ENCODE results near the gene NCBP2. TPM values are rescaled to one million over a fixed set of nuclear protein-coding genes. Genes with fewer than 3 reads are reported as not detected.

NCBP2 gene
- 10 to 100 TPM; 83.0 to 85.1 TPM for total RNA-seq

- CTCF ChIA-PET: interaction anchor here (0.6 to 2.5 kb wide), 14 partner anchors 9 to 387 kb away, joined by 3 to 22 read pairs (median 4); partner anchors contain the start of genes MELTF, PAK2 and SENP5
- Mint-ChIP-seq H3K4me3 (peak within 1 kb of the TSS; percentile 98), H3K27me3 (peaks cover 2% of the 10 kb centered on the region), H3K36me3 (peaks cover 34% of the 10 kb centered on the region), H3K4me1 (ENCODE audit: low read depth) (peaks cover 38% of the 10 kb centered on the region), H3K27ac (peak within 1 kb of the TSS; percentile 92), H3K9me3 (no peaks in the 10 kb centered on the region)
- peak; percentile 100 for DNase-seq
- POLR2A ChIA-PET: interaction anchor here (0.6 to 3.1 kb wide), 16 partner anchors 10 to 374 kb away, joined by 3 to 36 read pairs (median 4); partner anchors contain the start of genes CEP19, FBXO45, PAK2 and PIGX
- intact Hi-C loops (cut with micrococcal nuclease): loop anchor here (1.0 to 10.0 kb wide), 10 partner anchors 26 to 1038 kb away; partner anchors contain the start of genes CEP19, DLG1, PIGX and PIGZ
Observed at GRCh38 chr3:196942226-196942914, at the start of gene NCBP2. Gene NCBP2 (minus strand): TSS chr3:196942528. CDS start chr3:196942503, 25 bp downstream.

- ChIA-PET CTCF (interaction anchor here (1.3 kb wide), 1 partner anchor 37 kb away, joined by 4 read pairs; the partner anchor contains the start of gene MELTF), POLR2A (no interaction called here)
- Mint-ChIP-seq H3K27ac (no peak overlapping the region), H3K9me3 (no peaks in the 10 kb centered on the region), H3K4me3 (no peak overlapping the region), H3K4me1 (ENCODE audit: low read depth) (no peaks in the 10 kb centered on the region), H3K36me3 (no peaks in the 10 kb centered on the region), H3K27me3 (no peaks in the 10 kb centered on the region)
- no peak for DNase-seq
- intact Hi-C loops (cut with micrococcal nuclease): no loop called here
Observed at GRCh38 chr3:196991581-196992460, 49.5 kb upstream of the NCBP2 start.

GRCh38 chr3:196990601-196991007, 48.3 kb upstream of the NCBP2 start:
- no peaks in the 10 kb centered on the region for H3K36me3 Mint-ChIP-seq
- no peaks in the 10 kb centered on the region for H3K27me3 Mint-ChIP-seq
- DNase-seq: no peak
- POLR2A ChIA-PET: no interaction called here
- intact Hi-C loops (cut with micrococcal nuclease): no loop called here
- no peak overlapping the region for H3K27ac Mint-ChIP-seq
- no peaks in the 10 kb centered on the region for H3K9me3 Mint-ChIP-seq
- no peaks in the 10 kb centered on the region for H3K4me1 Mint-ChIP-seq (ENCODE audit: low read depth)
- no peak overlapping the region for H3K4me3 Mint-ChIP-seq
- CTCF ChIA-PET: interaction anchor here (1.3 kb wide), 2 partner anchors 39 to 197 kb away, joined by 3 to 4 read pairs; partner anchors contain the start of gene MELTF

GRCh38 chr3:196989721-196990262, 47.5 kb upstream of the NCBP2 start:
- Mint-ChIP-seq H3K4me1 (ENCODE audit: low read depth) (no peaks in the 10 kb centered on the region), H3K36me3 (no peaks in the 10 kb centered on the region)

GRCh38 chr3:196988241-196989029, 46.1 kb upstream of the NCBP2 start:
- no peak for DNase-seq
- POLR2A ChIA-PET: no interaction called here
- H3K27me3 Mint-ChIP-seq: peaks cover 8% of the 10 kb centered on the region
- H3K27ac Mint-ChIP-seq: no peak overlapping the region
- H3K36me3 Mint-ChIP-seq: no peaks in the 10 kb centered on the region
- CTCF ChIA-PET: no interaction called here
- intact Hi-C loops (cut with micrococcal nuclease): no loop called here
- H3K4me3 Mint-ChIP-seq: no peak overlapping the region
- H3K4me1 Mint-ChIP-seq (ENCODE audit: low read depth): no peaks in the 10 kb centered on the region
- H3K9me3 Mint-ChIP-seq: peaks cover 2% of the 10 kb centered on the region

More at GRCh38 chr3:196989721-196990262, 47.5 kb upstream of the NCBP2 start:
- intact Hi-C loops (cut with micrococcal nuclease): no loop called here
- no peak for DNase-seq
- Mint-ChIP-seq H3K27me3 (peaks cover 4% of the 10 kb centered on the region), H3K4me3 (no peak overlapping the region), H3K9me3 (no peaks in the 10 kb centered on the region), H3K27ac (no peak overlapping the region)
- CTCF ChIA-PET: interaction anchor here (1.3 kb wide), 1 partner anchor 198 kb away, joined by 3 read pairs; no protein-coding TSS in a partner anchor
- POLR2A ChIA-PET: no interaction called here

- Mint-ChIP-seq H3K9me3 (peaks cover 7% of the 10 kb centered on the region), H3K27me3 (peaks cover 10% of the 10 kb centered on the region), H3K4me1 (ENCODE audit: low read depth) (no peaks in the 10 kb centered on the region), H3K27ac (no peak overlapping the region), H3K36me3 (no peaks in the 10 kb centered on the region), H3K4me3 (no peak overlapping the region)
- CTCF ChIA-PET: interaction anchor here (1.2 kb wide), 1 partner anchor 9 kb away, joined by 3 read pairs; no protein-coding TSS in a partner anchor
- intact Hi-C loops (cut with micrococcal nuclease): no loop called here
- DNase-seq: no peak
- POLR2A ChIA-PET: no interaction called here
Observed at GRCh38 chr3:196987022-196987421, 44.7 kb upstream of the NCBP2 start.

GRCh38 chr3:196985954-196986885, 43.9 kb upstream of the NCBP2 start:
- Mint-ChIP-seq H3K4me3 (no peak overlapping the region), H3K36me3 (no peaks in the 10 kb centered on the region), H3K4me1 (ENCODE audit: low read depth) (no peaks in the 10 kb centered on the region), H3K27me3 (peaks cover 14% of the 10 kb centered on the region), H3K9me3 (peaks cover 7% of the 10 kb centered on the region), H3K27ac (no peak overlapping the region)
- intact Hi-C loops (cut with micrococcal nuclease): no loop called here
- ChIA-PET CTCF (interaction anchor here (1.2 kb wide), 1 partner anchor 8 kb away, joined by 3 read pairs; no protein-coding TSS in a partner anchor), POLR2A (no interaction called here)
- no peak for DNase-seq

GRCh38 chr3:196985298-196985697, 43.0 kb upstream of the NCBP2 start:
- Mint-ChIP-seq H3K27me3 (peaks cover 14% of the 10 kb centered on the region), H3K9me3 (peaks cover 7% of the 10 kb centered on the region), H3K27ac (no peak overlapping the region), H3K4me1 (ENCODE audit: low read depth) (no peaks in the 10 kb centered on the region), H3K36me3 (no peaks in the 10 kb centered on the region), H3K4me3 (no peak overlapping the region)
- no peak for DNase-seq
- CTCF ChIA-PET: no interaction called here
- intact Hi-C loops (cut with micrococcal nuclease): no loop called here
- POLR2A ChIA-PET: no interaction called here

- intact Hi-C loops (cut with micrococcal nuclease): no loop called here
- CTCF ChIA-PET: no interaction called here
Observed at GRCh38 chr3:196983186-196983585, 40.9 kb upstream of the NCBP2 start.

GRCh38 chr3:196981657-196982056, 39.3 kb upstream of the NCBP2 start:
- ChIA-PET POLR2A (no interaction called here), CTCF (interaction anchor here (0.7 kb wide), 1 partner anchor 13 kb away, joined by 3 read pairs; the partner anchor contains the start of gene PIGZ)
- peaks cover 3% of the 10 kb centered on the region for H3K4me1 Mint-ChIP-seq (ENCODE audit: low read depth)
- no peak overlapping the region for H3K4me3 Mint-ChIP-seq
- no peak for DNase-seq
- H3K27me3 Mint-ChIP-seq: peaks cover 18% of the 10 kb centered on the region
- H3K9me3 Mint-ChIP-seq: peaks cover 7% of the 10 kb centered on the region
- H3K36me3 Mint-ChIP-seq: no peaks in the 10 kb centered on the region
- H3K27ac Mint-ChIP-seq: no peak overlapping the region
- intact Hi-C loops (cut with micrococcal nuclease): no loop called here

More at GRCh38 chr3:196983186-196983585, 40.9 kb upstream of the NCBP2 start:
- no peak for DNase-seq
- Mint-ChIP-seq H3K27me3 (peaks cover 18% of the 10 kb centered on the region), H3K27ac (no peak overlapping the region), H3K4me3 (no peak overlapping the region), H3K36me3 (no peaks in the 10 kb centered on the region), H3K4me1 (ENCODE audit: low read depth) (peaks cover 3% of the 10 kb centered on the region), H3K9me3 (peaks cover 7% of the 10 kb centered on the region)
- POLR2A ChIA-PET: no interaction called here
